HTR-8/SVneo (cell line): ENCODE measurements around the gene RPL34.

Experiments used
- DNase-seq: peaks from one replicate; pipeline ENCODE4 v3.0.0; 2011; ENCODE audit warnings: low spot score, mixed read lengths; ENCODE audit not compliant: insufficient read length
- FAIRE-seq: peaks from 2 replicates; lab custom pipeline; 2011; peaks lifted over from hg19 to GRCh38; lab: Jason Lieb, UNC

Gene RPL34

DNA sequence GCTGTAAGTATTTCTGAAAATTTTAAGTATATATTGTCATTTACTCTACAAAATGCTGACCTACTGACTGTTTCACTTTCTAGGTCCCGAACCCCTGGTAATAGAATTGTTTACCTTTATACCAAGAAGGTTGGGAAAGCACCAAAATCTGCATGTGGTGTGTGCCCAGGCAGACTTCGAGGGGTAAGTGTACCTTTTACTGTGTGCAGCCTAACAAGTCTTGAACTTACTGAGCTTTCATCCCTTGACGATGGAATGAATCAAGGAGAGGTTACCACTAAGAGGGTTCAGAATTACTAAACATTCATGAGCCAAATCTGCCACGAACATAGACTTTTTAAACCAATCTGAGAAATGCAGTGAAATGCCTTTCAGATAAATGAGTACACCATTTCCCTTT is 1.6 kb downstream of the RPL34 start:
- FAIRE-seq (no peak), DNase-seq (no peak)

DNA sequence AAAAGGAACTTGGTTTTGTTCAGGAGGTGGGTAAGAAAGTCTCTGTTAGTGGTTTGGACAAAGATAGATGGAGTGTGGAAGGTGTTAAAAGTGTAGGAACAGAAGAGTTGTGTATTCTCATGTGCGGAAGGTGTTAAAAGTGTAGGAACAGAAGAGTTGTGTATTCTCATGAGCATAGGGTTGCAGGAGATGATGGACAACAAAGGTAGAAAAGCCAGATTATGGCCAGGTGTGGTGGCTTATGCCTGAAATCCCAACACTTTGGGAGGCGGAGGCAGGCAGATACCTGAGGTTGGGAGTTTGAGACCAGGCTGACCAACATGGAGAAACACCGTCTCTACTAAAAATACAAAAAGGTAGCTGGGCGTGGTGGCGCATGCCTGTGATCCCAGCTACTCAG is 2.5 kb downstream of the RPL34 start:
- no peak for DNase-seq
- FAIRE-seq = no peak

DNA sequence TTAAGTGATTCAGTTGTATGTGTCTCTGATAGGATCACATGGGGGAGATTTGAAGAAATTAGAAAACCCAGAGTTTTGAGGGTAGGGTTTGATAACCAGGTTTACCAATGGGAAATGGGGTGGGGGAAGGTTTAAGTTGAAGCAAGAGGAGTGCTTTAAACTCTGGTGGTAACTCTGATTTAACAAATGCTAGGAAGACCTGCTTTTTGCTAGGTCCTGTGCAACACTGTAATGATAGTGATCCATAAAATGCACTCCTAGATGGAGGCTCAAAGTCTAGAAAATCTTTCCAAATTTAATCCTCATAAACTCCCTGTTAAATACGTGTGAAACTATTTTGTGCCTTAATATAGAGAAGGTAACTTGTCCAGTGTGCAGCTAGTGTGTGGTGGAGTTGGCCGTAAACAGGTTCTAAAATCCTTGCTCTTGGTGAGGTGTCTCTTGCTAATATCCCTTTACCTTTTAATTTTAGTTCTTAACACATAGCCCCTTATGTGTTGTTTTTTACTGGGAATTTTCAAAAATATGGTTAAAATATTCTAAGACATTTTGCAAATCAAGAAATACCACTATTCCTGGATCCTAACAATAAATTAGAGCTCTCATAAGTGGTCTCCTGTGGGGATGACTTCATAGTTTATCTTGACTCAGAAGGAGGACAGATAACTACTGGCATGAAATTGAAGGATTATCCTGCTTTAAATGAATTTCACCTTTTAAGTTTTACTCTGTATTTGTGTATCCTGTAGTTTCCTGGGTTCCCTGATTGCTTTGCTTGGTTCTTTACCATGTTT is 4.1 kb downstream of the RPL34 start:
- FAIRE-seq = no peak
- no peak for DNase-seq

DNA sequence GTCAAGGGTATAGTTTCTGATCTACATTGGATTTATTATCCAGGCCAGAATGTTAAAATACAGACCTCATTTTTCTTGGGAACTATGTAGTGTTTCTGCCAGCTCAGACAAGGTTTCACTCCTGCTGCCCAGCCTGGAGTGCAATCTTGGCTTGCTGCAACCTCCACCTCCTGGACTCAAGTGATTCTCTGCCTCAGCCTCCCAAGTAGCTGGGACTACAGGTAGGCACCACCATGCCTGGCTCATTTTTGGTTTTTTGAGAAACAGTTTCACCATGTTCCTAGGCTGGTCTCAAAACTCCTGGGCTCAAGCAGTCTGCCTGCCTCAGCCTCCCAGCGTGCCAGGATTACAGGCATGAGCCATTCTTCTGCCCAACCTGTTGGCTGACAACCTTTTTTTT is 5.7 kb downstream of the RPL34 start:
- DNase-seq (no peak), FAIRE-seq (no peak)

DNA sequence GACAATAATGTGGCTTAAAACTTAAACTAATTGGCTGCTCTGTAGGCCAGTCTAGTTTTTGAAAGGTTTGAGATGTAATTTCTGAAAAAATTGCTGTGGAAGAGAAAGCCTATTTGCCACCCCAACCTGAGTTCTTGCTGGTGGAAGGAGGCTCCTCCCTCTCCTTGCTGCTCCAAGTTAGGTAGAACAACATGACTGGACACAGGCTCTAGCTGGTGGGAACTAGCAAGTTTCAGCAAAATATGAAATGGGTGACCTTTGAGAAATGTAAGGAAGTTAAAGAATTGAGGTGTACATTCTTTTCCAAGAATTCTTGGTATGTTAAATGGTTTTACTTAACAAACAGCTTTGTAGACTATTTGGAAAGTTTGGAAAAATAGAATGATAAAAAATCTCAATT is 8.0 kb downstream of the RPL34 start:
- no peak for FAIRE-seq

DNA sequence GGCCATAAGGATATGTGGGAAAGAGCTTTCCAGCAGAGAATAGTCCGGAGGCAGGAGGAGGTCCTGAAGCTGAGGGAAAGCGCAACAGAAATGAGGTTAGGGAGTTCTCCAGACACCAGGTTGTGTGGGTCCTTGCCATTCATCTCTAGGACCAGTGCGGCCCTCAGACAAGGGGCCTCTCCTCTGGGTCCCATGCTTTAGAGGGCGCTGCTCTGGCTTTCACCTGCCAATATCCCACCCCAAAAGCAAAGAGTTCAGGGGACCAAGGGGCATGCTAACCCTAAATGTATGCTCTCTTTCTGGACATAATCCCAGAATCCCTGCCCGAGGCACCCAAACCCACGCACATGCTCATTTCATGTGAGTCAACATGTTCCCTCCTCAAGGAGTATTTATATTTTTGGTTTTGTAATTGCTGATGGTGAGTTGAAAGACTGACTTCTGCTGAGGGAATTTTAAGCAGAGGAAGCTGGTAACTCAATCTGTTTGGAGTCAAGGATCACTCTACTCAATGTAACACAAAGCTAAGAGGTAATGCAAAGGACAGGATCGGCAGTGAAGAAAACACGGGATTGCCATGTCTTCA is 14.8 kb downstream of the RPL34 start:
- DNase-seq (no peak), FAIRE-seq (no peak)

More for the DNA sequence above, 8.0 kb downstream of the RPL34 start:
- DNase-seq = no peak

DNA sequence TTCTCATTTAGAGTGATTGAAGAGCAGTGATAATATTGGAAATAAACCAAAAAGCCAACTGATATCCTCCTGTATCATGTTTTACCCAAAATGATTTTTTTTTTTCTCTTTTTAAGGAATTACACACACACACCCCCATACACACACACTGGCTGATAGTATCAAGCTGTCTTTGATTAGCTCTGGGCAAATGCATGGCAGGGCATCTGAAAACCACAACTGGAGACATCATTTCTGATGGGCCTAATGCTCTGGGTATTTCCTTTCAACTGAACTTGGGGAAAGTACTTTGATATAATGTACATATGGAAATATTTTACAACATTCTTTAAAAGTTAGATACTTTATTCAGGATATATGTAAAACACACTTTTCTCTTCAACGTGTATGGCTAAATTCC is 15.9 kb downstream of the RPL34 start:
- FAIRE-seq = no peak
- DNase-seq = no peak

DNA sequence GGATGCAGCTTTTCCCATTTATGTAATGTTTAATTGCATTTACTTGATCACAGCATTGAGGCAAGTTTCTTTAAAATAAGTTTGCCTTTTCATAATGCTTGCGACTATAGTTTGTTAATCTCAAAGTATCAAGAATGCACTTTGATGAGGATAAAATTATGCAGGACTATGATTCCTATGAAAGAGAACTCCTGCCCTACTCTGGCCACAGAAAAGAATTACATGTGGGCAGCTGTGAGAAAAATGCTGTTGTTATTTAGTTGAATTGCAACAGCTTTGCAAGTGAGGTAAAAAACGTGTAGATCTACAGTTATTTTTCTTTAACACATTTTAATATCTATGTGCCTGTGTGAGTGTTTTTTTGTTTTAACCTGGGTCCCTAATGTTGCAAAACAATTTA is 17.5 kb downstream of the RPL34 start:
- FAIRE-seq = no peak

DNA sequence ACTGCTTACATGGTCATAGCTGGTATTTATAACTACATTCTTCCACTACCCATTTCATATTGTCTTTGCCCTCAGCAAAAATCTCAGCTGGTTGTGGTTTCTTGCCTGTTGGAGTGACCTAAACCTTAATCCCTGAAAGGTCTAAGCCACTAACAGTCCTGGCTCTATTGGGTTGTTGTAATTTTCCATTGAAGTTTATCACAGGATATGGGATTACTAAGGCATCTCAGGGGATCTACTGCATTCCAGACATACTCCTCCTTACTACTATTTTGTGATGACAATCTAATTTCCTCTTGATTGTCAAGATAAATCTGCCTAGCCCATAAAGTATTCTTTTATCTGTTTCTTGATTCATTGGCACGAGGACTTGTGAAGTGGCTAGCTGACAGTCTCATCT is 23.9 kb downstream of the RPL34 start:
- FAIRE-seq (no peak), DNase-seq (no peak)

More for the DNA sequence above, 17.5 kb downstream of the RPL34 start:
- DNase-seq = no peak

DNA sequence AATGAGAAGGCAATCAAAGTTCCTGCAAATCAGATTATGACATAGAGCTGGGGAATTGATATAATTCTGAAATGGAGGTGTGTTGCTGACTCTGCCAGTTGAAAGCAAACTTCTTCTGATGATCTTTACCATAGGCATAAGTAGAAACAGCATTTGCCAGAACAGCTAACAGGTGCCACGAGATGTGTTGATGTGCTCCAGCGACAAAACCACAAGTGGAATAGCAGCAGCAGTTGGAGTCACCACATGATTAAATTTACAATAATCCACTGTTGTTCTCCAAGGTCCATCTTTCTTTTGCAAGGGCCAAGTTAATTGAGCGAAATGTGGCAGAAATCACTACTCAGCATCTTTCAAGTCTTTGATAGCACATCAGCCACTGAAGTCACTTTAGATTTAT is 26.3 kb downstream of the RPL34 start:
- FAIRE-seq = no peak
- DNase-seq = no peak

DNA sequence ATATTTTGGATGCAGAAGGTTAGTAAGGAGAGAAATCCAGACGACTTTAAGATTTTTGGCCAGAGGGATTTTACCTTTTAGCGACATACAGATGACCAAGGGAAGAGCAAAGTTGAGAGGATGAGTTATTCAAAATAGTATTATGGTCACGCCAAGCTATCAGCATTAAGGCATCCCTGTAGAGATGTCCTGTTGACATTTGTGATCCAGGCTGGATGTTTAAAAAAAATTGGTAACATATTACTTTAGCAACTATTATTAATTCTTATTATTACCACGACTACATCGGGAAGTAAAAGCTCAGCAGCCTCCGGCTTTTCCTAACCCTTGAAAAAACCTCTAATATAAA is 29.5 kb downstream of the RPL34 start:
- DNase-seq (no peak), FAIRE-seq (no peak)

DNA sequence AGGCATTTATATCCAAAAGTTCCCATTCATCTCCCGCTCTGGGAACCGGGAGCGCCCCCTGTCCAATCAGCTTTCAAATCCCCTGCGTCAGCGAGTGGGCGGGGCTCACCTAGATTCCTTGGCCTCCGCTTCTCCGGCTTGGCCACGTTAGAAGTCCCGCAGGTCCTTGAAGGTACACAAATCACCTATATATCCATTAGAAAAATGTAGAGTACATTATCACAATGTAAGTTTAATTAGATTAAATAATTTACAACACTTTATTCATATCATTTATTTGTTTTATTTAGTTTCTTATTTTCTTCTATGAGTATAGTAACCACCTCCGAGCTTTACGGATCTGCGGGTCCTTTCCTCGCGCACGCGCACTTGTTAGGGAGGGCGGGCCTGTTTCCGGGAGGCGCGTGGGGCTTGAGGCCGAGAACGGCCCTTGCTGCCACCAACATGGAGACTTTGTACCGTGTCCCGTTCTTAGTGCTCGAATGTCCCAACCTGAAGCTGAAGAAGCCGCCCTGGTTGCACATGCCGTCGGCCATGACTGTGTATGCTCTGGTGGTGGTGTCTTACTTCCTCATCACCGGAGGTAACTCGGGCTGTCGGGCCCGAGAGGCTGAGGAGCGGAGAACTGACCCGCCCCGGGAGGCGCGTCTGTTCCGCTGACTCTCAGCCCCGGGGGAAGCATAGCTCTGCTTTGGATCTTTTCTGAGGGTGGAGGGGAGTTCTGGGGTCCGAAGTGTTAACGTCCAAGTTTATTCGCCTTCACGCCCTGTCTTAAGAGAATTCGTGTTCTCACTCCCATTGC is 30.0 kb downstream of the RPL34 start, which contains the start of gene OSTC:
Gene OSTC, plus strand, starts transcription at position 388 of the 802 bp plus-strand sequence. Its CDS starts 57 bp downstream, at position 445.
- FAIRE-seq = no peak
- peak; percentile 82 for DNase-seq

DNA sequence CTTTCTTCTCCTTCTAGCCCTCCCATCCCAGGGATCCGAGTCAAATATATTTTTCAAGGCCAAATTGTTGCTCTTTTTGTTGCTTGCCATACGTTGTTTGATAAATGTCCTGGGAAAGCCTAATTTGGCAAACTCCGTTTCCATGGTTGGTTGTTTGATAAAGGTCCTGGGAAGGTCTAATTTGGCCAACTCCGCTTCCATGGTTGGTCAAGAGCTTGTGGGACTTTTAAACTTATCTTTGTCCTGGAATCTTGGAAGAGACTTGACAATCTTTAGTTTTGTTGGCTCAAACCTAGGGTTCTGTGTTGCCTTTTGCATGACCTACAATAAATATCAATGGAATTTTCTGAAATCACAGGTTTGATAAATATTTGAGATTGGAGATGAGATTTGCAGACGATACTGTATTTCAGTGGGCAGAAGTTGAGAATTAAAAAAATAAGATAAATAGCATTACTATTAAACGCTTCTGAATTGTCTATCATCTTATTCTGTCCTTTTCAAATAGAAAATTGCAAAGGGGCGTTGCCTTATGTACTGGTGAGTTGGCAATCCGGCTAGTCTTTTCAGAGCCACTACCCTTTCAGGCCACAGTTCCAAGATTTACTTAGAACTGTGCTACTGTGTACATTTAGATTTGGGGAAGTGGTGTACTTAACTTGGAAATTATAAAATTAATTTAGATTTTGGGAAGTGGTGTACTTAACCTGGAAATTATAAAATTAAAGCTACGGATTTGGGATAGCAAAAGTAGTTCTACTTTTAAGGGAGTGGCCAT is 30.8 kb downstream of the RPL34 start:
- FAIRE-seq = no peak
- DNase-seq = no peak

DNA sequence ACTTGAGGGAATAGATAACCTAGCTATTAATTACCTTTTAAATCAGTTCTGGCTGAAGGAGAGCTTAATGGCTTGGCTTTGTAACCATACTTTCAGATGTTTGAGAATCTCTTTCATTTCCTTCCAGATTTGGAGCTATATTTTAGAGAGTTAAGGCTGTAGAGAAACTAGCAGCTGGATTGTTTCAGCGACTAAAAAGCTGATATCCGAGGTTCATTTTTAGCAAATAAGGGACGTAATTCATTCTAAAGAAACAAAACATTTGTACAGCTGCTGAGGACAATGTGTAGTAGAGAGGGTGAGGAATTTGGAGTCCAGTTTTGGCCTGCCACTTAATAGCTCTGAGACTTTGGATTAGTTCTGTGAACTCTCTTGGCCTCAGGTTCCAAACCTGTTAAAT is 42.3 kb downstream of the RPL34 start:
- FAIRE-seq = no peak
- DNase-seq = no peak

DNA sequence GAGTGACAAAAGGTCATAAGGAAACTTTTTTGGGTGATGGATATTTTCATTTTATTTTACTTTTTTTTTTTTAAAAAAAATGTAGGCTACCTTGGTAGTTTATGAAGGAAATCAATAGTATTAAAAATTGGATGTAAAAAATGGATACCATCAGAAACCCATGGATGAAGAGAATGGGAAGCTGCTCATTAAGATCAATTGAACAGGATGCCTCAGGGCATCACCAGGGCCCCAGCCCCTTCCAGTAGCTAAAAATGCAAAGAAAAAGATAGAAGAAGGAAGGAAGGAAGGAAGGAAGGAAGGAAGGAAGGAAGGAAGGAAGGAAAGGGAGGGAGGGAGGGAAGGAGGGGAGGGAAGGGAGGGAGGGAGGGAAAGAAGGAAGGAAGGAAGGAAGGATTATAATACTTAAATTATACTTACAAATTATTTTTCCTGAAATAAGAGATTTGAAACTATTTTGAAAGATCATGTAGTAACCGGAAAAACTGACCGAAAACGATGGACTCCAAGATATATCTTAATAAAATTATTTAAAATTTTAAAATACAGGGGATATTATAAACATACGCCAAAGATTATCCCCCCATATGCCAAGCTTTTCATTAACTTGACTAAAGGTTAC is 54.1 kb downstream of the RPL34 start:
- FAIRE-seq (no peak), DNase-seq (no peak)
